ENCODE measurements around the gene NCOR2. TPM values are rescaled to one million over a fixed set of nuclear protein-coding genes. Genes with fewer than 3 reads are reported as not detected.

The NCOR2 gene
- total and polyA plus RNA-seq, 2 of the 8 experiments (the other 6 are each of a cell fraction or from before 2014, with no cell fraction given): 14.8 to 275 TPM

DNA sequence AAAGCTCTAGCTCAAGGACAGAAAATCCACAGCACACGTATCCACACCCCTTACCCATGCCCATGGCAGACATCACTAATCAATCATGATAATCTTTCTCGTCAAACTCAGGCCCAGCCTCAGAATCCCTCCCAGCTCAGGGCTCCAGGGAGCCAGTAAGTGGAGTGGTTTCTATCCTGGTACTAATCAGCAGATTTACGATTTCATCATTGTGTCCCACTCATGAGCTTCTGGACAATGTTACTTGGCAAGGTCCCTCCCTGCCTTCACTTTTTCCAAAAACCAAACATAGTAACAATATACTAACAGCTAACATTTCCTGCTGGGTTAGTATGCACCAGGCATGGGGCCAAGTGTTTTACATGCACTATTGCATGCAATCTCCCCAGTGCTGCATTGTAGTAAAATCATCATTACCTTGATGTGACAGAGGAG lies 45.8 kb upstream of the NCOR2 start:
- Histone ChIP-seq H3K56ac (replicated peaks; ENCODE audit: insufficient read length, low read depth, low read length) (no peak overlapping the region), H3K9ac (replicated peaks in 1 of 4; ENCODE audit: extremely low read depth in 1 of 4, low read depth in 3 of 4, low read length in 3 of 4) (no peak overlapping the region), H3K79me2 (ENCODE audit: control insufficient read depth in 1 of 2, insufficient read depth in 2 of 2, low read length in 2 of 2) (no peaks in the 10 kb centered on the region), H2BK5ac (ENCODE audit: low read depth, low read length) (no peak overlapping the region), H3K79me1 (ENCODE audit: low read depth, low read length) (no peaks in the 10 kb centered on the region), H3K18ac (ENCODE audit: extremely low read depth, low read length) (no peak overlapping the region), H3K23me2 (ENCODE audit: low read depth, low read length) (no peaks in the 10 kb centered on the region), H3K23ac (ENCODE audit: insufficient read length) (no peak overlapping the region), H2BK12ac (ENCODE audit: low read depth, low read length) (no peak overlapping the region), H4K8ac (ENCODE audit: extremely low read depth, insufficient read depth, low read length) (no peak overlapping the region), H3K14ac (ENCODE audit: insufficient read length) (no peak overlapping the region), H3K27ac (ENCODE audit: low read depth, low read length) (no peak overlapping the region), H4K20me1 (replicated peaks in 1 of 2; ENCODE audit: control insufficient read depth in 1 of 2, insufficient read depth in 2 of 2, low read length in 2 of 2) (no peaks in the 10 kb centered on the region), H3K36me3 (ENCODE audit: control insufficient read depth in 2 of 4, insufficient read depth in 4 of 4, low read length in 3 of 4) (no peaks in the 10 kb centered on the region), H3K4me2 (ENCODE audit: insufficient read depth in 1 of 2, low read depth in 2 of 2, low read length in 2 of 2) (no peak overlapping the region), H2BK15ac (ENCODE audit: low read length) (no peak overlapping the region), H3K4ac (replicated peaks; ENCODE audit: insufficient read length, low read depth, low read length) (no peak overlapping the region), H2BK120ac (replicated peaks; ENCODE audit: low read depth, low read length) (no peak overlapping the region), H3K4me1 (replicated peaks in 1 of 4; ENCODE audit: control insufficient read depth in 3 of 4, insufficient read depth in 4 of 4, low read length in 3 of 4) (peaks cover 0 to 5% (median 0%) of the 10 kb centered on the region in 4 experiments; a peak in 2 of 7 replicates), H4K5ac (ENCODE audit: insufficient read length, low read depth, low read length) (no peak overlapping the region), H2AK5ac (ENCODE audit: low read depth, low read length) (no peak overlapping the region), H3K27me3 (replicated peaks in 1 of 4; ENCODE audit: control insufficient read depth in 3 of 4, extremely low read depth in 1 of 4, insufficient read depth in 3 of 4, low read length in 3 of 4) (no peaks in the 10 kb centered on the region), H3K9me3 (ENCODE audit: insufficient read depth in 2 of 2, low read depth in 1 of 2, low read length in 1 of 2) (no peaks in the 10 kb centered on the region), H2BK20ac (ENCODE audit: low read length) (no peak overlapping the region), H2AFZ (ENCODE audit: low read length) (no peak overlapping the region), H3K4me3 (ENCODE audit: extremely low read depth in 1 of 4, insufficient read depth in 2 of 4, low read depth in 3 of 4, low read length in 4 of 4) (no peak overlapping the region), H4K91ac (replicated peaks; ENCODE audit: insufficient read length, low read length) (no peak overlapping the region)
- ChIA-PET POLR2A (ENCODE audit: partially characterized antibody) (interaction anchor here (0.8 kb wide), 1 partner anchor 47 kb away, joined by 3 read pairs; no protein-coding TSS in a partner anchor), CTCF (ENCODE audit: partially characterized antibody) (interaction anchor here (1.4 kb wide), 1 partner anchor 20 kb away, joined by 4 read pairs; no protein-coding TSS in a partner anchor)
- FAIRE-seq (no peak), DNase-seq (ENCODE audit: low read depth in 1 of 2, low spot score in 2 of 2) (no peak)
- TF ChIP-seq ASH2L (IDR thresholded peaks at IDR 0.05; ENCODE audit: low read length) (no peak), USF2 (IDR thresholded peaks at IDR 0.05; ENCODE audit: low read length) (no peak), JUN (IDR thresholded peaks at IDR 0.05; ENCODE audit: low read depth, low read length) (no peak), KDM4A (IDR thresholded peaks at IDR 0.05; ENCODE audit: low read depth, low read length, severe bottlenecking) (no peak), GTF2F1 (IDR thresholded peaks at IDR 0.05; ENCODE audit: borderline replicate concordance, low read depth, low read length) (no peak), JUND (IDR thresholded peaks at IDR 0.05; ENCODE audit: low read length) (no peak), HDAC2 (IDR thresholded peaks at IDR 0.05; ENCODE audit: borderline replicate concordance in 1 of 2, low read depth in 2 of 2, low read length in 2 of 2) (no peak), MAFK (IDR thresholded peaks at IDR 0.05; ENCODE audit: low read depth, low read length) (no peak), NANOG (IDR thresholded peaks at IDR 0.05; ENCODE audit: insufficient read depth, low read depth, low read length, poor library complexity, severe bottlenecking) (no peak), RXRA (IDR thresholded peaks at IDR 0.05; ENCODE audit: insufficient read depth, low read depth, low read length) (no peak), TBP (IDR thresholded peaks at IDR 0.05; ENCODE audit: low read depth, low read length) (no peak), TCF12 (IDR thresholded peaks at IDR 0.05; ENCODE audit: low read depth, low read length) (no peak)
- 85% methylated on average over 3 of the region's 3 CpGs; no CpG with 5 or more reads in 1 of the 2 experiments for WGBS, 2 experiments (ENCODE audit: extremely low coverage in 1 of 2, insufficient coverage in 1 of 2, insufficient read length in 1 of 2, insufficient replicate concordance in 2 of 2, low coverage in 1 of 2, low lambda C conversion rate in 2 of 2, missing lambda C conversion rate in 1 of 2)

All from H1 (cell line).